Activated CD8-positive, alpha-beta T cell treated with anti-CD3 and anti-CD28 coated beads for 36 hours (primary cell): ENCODE measurements around the gene ACOX1. TPM values are rescaled to one million over a fixed set of nuclear protein-coding genes. Genes with fewer than 3 reads are reported as not detected.

Source experiments
- ATAC-seq: fragments of 200-7000 bp; cut with Tn5 transposase; one replicate; pipeline ENCODE4 v1.10.0; 2021; ENCODE audit warnings: mild to moderate bottlenecking, moderate library complexity
- CTCF ChIA-PET: fragments of 350-600 bp; sonication (Branson Sonifier 250); formaldehyde crosslinking; loops from one replicate; lab custom pipeline; 2021; ENCODE audit warnings: antibody characterized with exemption; lab: Charles Lee
- POLR2A ChIA-PET: fragments of 350-600 bp; sonication (Branson Sonifier 250); formaldehyde crosslinking; loops from one replicate; lab custom pipeline; 2021; ENCODE audit warnings: antibody characterized with exemption; lab: Charles Lee
- DNase-seq: peaks from one replicate; pipeline ENCODE4 v3.0.0-alpha.2; 2020
- H3K27ac Mint-ChIP-seq: one replicate; pipeline ENCODE4 v1.8.0; 2021; ENCODE audit warnings: mild to moderate bottlenecking, mixed read lengths
- H3K27me3 Mint-ChIP-seq: one replicate; pipeline ENCODE4 v1.8.0; 2021; ENCODE audit warnings: mixed read lengths
- H3K36me3 Mint-ChIP-seq: one replicate; pipeline ENCODE4 v1.8.0; 2021; ENCODE audit warnings: low read depth, mixed read lengths
- H3K4me1 Mint-ChIP-seq: one replicate; pipeline ENCODE4 v1.8.0; 2021; ENCODE audit warnings: low read depth, mixed read lengths
- H3K4me3 Mint-ChIP-seq: one replicate; pipeline ENCODE4 v1.8.0; 2021; ENCODE audit warnings: mild to moderate bottlenecking, moderate library complexity, mixed read lengths
- H3K9me3 Mint-ChIP-seq: one replicate; pipeline ENCODE4 v1.8.0; 2021; ENCODE audit warnings: mixed read lengths
- CTCF ChIP-seq: fragments of 200-600 bp; IDR thresholded peaks from one replicate; pipeline ENCODE4 v1.8.0; 2022; ENCODE audit warnings: antibody characterized with exemption, mild to moderate bottlenecking
- intact Hi-C: fragments of 100-400 bp; cut with micrococcal nuclease; formaldehyde crosslinking; loops from one replicate; pipeline ENCODE4 v1.10.0; 2022
- total RNA-seq, 2 experiments: library from RNA; stranded (reverse); gene quantifications; one replicate each; pipeline ENCODE4 v1.2.3, GENCODE V29; 2021

The ACOX1 gene
- total RNA-seq, 2 experiments from 2014 or later = 23.0 to 24.1 TPM

- Mint-ChIP-seq H3K4me3 (no peak overlapping the region), H3K27ac (no peak overlapping the region), H3K9me3 (no peaks in the 10 kb centered on the region), H3K4me1 (no peaks in the 10 kb centered on the region), H3K36me3 (peaks cover 3% of the 10 kb centered on the region), H3K27me3 (no peaks in the 10 kb centered on the region)
- ChIA-PET CTCF (interaction anchor here (3.0 kb wide), 1 partner anchor 85 kb away, joined by 9 read pairs; no protein-coding TSS in a partner anchor), POLR2A (interaction anchor here (1.1 kb wide), 1 partner anchor 13 kb away, joined by 4 read pairs; no protein-coding TSS in a partner anchor)
- no peak for TF ChIP-seq CTCF
- ATAC-seq = no peak
- intact Hi-C loops = no loop called here
- DNase-seq = no peak
These were observed 58.9 kb downstream of the ACOX1 start for GRCh38 chr17:75920045-75920560.

GRCh38 chr17:75919611-75920010, 59.4 kb downstream of the ACOX1 start:
- no peak for ATAC-seq
- Mint-ChIP-seq H3K27me3 (no peaks in the 10 kb centered on the region), H3K4me1 (no peaks in the 10 kb centered on the region), H3K4me3 (no peak overlapping the region), H3K27ac (no peak overlapping the region), H3K9me3 (no peaks in the 10 kb centered on the region), H3K36me3 (peaks cover 3% of the 10 kb centered on the region)
- no peak for DNase-seq
- POLR2A ChIA-PET = no interaction called here
- CTCF ChIA-PET = interaction anchor here (3.0 kb wide), 1 partner anchor 85 kb away, joined by 9 read pairs; no protein-coding TSS in a partner anchor
- intact Hi-C loops = no loop called here
- no peak for TF ChIP-seq CTCF

- no peaks in the 10 kb centered on the region for H3K27me3 Mint-ChIP-seq
- intact Hi-C loops = no loop called here
- no peaks in the 10 kb centered on the region for H3K4me1 Mint-ChIP-seq
- POLR2A ChIA-PET = interaction anchor here (0.5 kb wide), 1 partner anchor 39 kb away, joined by 3 read pairs; no protein-coding TSS in a partner anchor
- H3K9me3 Mint-ChIP-seq = no peaks in the 10 kb centered on the region
- DNase-seq (no peak), ATAC-seq (no peak)
- CTCF ChIA-PET = interaction anchor here (0.6 to 3.0 kb wide), 6 partner anchors 8 to 164 kb away, joined by 3 to 9 read pairs (median 3); no protein-coding TSS in a partner anchor
- H3K4me3 Mint-ChIP-seq = no peak overlapping the region
- peaks cover 3% of the 10 kb centered on the region for H3K36me3 Mint-ChIP-seq
- no peak overlapping the region for H3K27ac Mint-ChIP-seq
- no peak for TF ChIP-seq CTCF
These were observed 61.0 kb downstream of the ACOX1 start for GRCh38 chr17:75917917-75918445.

- Mint-ChIP-seq H3K4me3 (no peak overlapping the region), H3K27me3 (no peaks in the 10 kb centered on the region), H3K27ac (no peak overlapping the region), H3K4me1 (no peaks in the 10 kb centered on the region), H3K36me3 (peaks cover 3% of the 10 kb centered on the region), H3K9me3 (no peaks in the 10 kb centered on the region)
- intact Hi-C loops = no loop called here
- ATAC-seq (no peak), DNase-seq (no peak)
- POLR2A ChIA-PET = interaction anchor here (0.5 kb wide), 1 partner anchor 39 kb away, joined by 3 read pairs; no protein-coding TSS in a partner anchor
- no peak for TF ChIP-seq CTCF
- CTCF ChIA-PET = interaction anchor here (0.9 to 2.0 kb wide), 6 partner anchors 9 to 164 kb away, joined by 3 to 8 read pairs (median 3); partner anchors contain the start of gene MRPL38
These were observed 61.6 kb downstream of the ACOX1 start for GRCh38 chr17:75917141-75917916.
